Lung (tissue), 12 donors: ENCODE results near the gene CCDC92. TPM values are rescaled to one million over a fixed set of nuclear protein-coding genes. Genes with fewer than 3 reads are reported as not detected.
A peak's percentile ranks its signal among the peaks of the same experiment; 100 is the strongest.

Experiments
- ATAC-seq: fragments of 200-7000 bp; cut with Tn5 transposase; one replicate; pipeline ENCODE4 v1.9.1; 2020; ENCODE audit warnings: moderate number of reproducible peaks; ENCODE audit not compliant: insufficient read depth, low FRiP score
- DNase-seq, 3 donors: peaks; one replicate each; pipeline ENCODE4 v3.0.0-alpha.2; 2013 to 2017
- H3K27ac ChIP-seq, 2 donors: one replicate each; pipeline ENCODE4 v1.5.1; 2013; ENCODE audit warnings: mild to moderate bottlenecking in 2 of 2, moderate library complexity in 2 of 2, control low read depth in 1 of 2, inconsistent platforms in 1 of 2, low read depth in 1 of 2, low read length in 1 of 2
- H3K27me3 ChIP-seq, 3 donors: one replicate each; pipeline ENCODE4 v1.5.1; 2013; ENCODE audit warnings: low read length in 2 of 3; ENCODE audit not compliant: control insufficient read depth in 3 of 3, insufficient read depth in 3 of 3
- H3K36me3 ChIP-seq, 4 donors: one replicate each; pipeline ENCODE4 v1.5.1; 2013; ENCODE audit warnings: low read length in 4 of 4, mild to moderate bottlenecking in 1 of 4, moderate library complexity in 1 of 4; ENCODE audit not compliant: control insufficient read depth in 4 of 4, insufficient read depth in 4 of 4
- H3K4me1 ChIP-seq, 5 donors: one replicate each; pipeline ENCODE4 v1.5.1; 2013; ENCODE audit warnings: low read length in 5 of 5, mild to moderate bottlenecking in 2 of 5, moderate library complexity in 1 of 5; ENCODE audit not compliant: control insufficient read depth in 5 of 5, insufficient read depth in 5 of 5
- H3K4me3 ChIP-seq: one replicate; pipeline ENCODE4 v1.5.1; 2013; ENCODE audit warnings: mild to moderate bottlenecking, control low read depth, moderate library complexity
- H3K9ac ChIP-seq, 2 donors: one replicate each; pipeline ENCODE4 v1.5.1; 2013; ENCODE audit warnings: low read length in 2 of 2, control low read depth in 1 of 2; ENCODE audit not compliant: insufficient read depth in 1 of 2
- H3K9me3 ChIP-seq, 4 donors: one replicate each; pipeline ENCODE4 v1.5.1; 2013; ENCODE audit warnings: low read length in 3 of 4, mild to moderate bottlenecking in 1 of 4, moderate library complexity in 1 of 4; ENCODE audit not compliant: control insufficient read depth in 4 of 4, insufficient read depth in 3 of 4
- CTCF ChIP-seq: IDR thresholded peaks from 2 replicates; pipeline ENCODE4 v1.5.1; 2012; ENCODE audit warnings: mild to moderate bottlenecking; ENCODE audit errors: control extremely low read depth, extremely low read depth
- WGBS, 2 donors: extraction: QIAGEN DNeasy Blood & Tissue Kit; methylation state at CpG; one replicate each; pipeline ENCODE4 v1.1.7; 2013; 5-methylcytosine and 5-hydroxymethylcytosine counted together
- polyA plus RNA-seq, 2 donors: library from polyadenylated mRNA; stranded (reverse); fragments of 200-250 nt; gene quantifications; one replicate each; pipeline ENCODE4 v1.2.1, GENCODE V29; 2013
- total RNA-seq, 2 donors: library from RNA; depleted of rRNA in 1 of 2; stranded (reverse); fragments of >200 nt in 1 of 2; gene quantifications; one replicate each; pipeline ENCODE4 v1.2.1, GENCODE V29; 2014 to 2021
- donor health status: control.
- donor health status: control.
- donor health status: Bipolar disorder and iron deficiency.
- donor health status: healthy.
- donor health status: DM: yes; HTN: yes; CAD: no.

CCDC92 gene
- total and polyA plus RNA-seq, 4 donors, result 17.7 to 55.5 (median 34.8) TPM

DNA sequence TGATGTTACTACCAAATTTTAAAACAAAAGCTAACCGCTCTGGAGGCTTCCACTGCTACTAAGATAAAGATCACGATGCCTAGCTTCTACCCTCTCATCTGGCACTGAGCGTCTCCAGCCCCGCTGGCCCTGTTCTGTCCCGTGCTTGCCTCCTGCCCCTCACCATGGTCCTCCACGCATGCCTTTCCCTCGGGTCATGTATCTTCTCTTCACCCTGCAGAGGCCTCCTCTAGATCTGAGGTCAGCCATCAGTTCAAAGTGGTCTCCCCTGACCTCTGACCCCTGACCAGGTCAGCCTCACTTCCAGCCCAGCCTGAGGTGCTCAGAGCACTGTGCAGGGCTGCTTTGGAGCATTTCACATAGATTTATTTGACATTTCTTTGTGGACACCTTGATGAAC, 28.7 kb upstream of the CCDC92 start:
- H3K9me3 ChIP-seq, result no peaks in the 10 kb centered on the region
- DNase-seq (no peak), ATAC-seq (no peak)
- H3K9ac ChIP-seq, result no peak overlapping the region
- peaks cover 4 to 28% (median 15%) of the 10 kb centered on the region in 4 donors for H3K36me3 ChIP-seq
- peaks cover 0 to 50% (median 20%) of the 10 kb centered on the region in 5 donors for H3K4me1 ChIP-seq
- no peaks in the 10 kb centered on the region for H3K27me3 ChIP-seq
- H3K4me3 ChIP-seq, result no peak overlapping the region
- no peak overlapping the region for H3K27ac ChIP-seq
- no peak for TF ChIP-seq CTCF
- 88 to 91% methylated on average over 7 of the region's 7 CpGs for WGBS, 2 donors

- no peak overlapping the region for H3K4me3 ChIP-seq
- ATAC-seq (no peak), DNase-seq (no peak)
- no peak overlapping the region for H3K27ac ChIP-seq
- 89 to 90% methylated on average over 5 of the region's 5 CpGs for WGBS, 2 donors
- H3K9ac ChIP-seq, result no peak overlapping the region
- H3K27me3 ChIP-seq, result no peaks in the 10 kb centered on the region
- no peaks in the 10 kb centered on the region for H3K9me3 ChIP-seq
- H3K4me1 ChIP-seq, result peaks cover 0 to 46% (median 28%) of the 10 kb centered on the region in 5 donors
- peaks cover 4 to 28% (median 13%) of the 10 kb centered on the region in 4 donors for H3K36me3 ChIP-seq
- TF ChIP-seq CTCF, result no peak
Observed at GRCh38 chr12:124000111-124000510, 27.5 kb upstream of the CCDC92 start.

- Histone ChIP-seq H3K4me3 (no peak overlapping the region), H3K4me1 (peaks cover 0 to 41% (median 32%) of the 10 kb centered on the region in 5 donors), H3K9me3 (no peaks in the 10 kb centered on the region), H3K27ac (peak overlapping the region in 1 of 2 donors; percentile 61), H3K9ac (no peak overlapping the region), H3K36me3 (peaks cover 4 to 23% (median 11%) of the 10 kb centered on the region in 4 donors), H3K27me3 (no peaks in the 10 kb centered on the region)
- WGBS, 2 donors, result 85% methylated on average over 2 of the region's 2 CpGs
- DNase-seq (no peak), ATAC-seq (no peak)
- TF ChIP-seq CTCF, result no peak
Observed at GRCh38 chr12:123998991-123999359, 26.3 kb upstream of the CCDC92 start.
